Cerebellar cortex (tissue), 1 donor: Measurements from ENCODE around the gene OR2T35.

ENCODE experiments used
- DNase-seq: peaks from one replicate; pipeline ENCODE4 v3.0.0-alpha.2; 2015; ENCODE audit warnings: low spot score

The OR2T35 gene

GRCh38 chr1:248625971-248626370, 19.1 kb downstream of the OR2T35 start:
- DNase-seq: no peak

DNA sequence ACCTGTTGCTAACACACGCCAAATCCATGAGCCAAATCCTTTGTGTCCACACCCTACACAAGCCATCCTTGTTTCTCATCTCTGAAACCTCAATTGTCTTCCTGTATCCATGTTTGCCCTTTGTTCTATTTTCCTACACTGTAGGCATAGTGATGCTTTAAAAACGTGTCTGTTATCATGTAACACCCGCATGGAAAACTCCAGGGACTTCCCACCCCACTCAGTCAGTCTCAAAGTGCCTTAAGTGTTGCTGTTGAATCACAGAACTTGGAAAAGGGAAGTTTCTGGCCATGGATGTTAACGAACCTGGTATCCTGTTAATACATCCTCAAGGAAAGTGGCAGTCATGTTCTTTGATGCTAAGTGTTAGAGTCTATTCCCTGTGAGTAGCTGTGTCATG, 19.9 kb downstream of the OR2T35 start:
- DNase-seq: no peak

DNA sequence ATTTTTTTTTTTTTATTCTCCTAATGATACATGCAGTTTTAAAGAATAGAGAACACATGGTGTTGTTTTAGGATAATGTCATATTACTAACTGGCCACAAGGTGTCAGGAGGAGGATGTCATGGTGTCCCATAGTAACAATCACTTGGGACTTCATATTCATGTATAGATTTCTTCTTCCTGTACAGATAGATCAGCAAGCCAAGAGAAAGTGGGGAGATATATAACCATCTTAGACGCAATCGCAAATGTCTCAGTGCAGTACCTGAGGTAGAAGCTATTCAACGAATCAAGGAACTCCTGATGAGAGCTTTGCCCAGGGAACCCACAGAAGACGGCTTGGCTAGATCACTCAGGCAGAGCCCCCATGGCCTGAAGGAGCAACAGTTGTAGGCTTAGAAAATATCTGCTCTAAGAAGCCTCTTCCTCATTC, 22.5 kb downstream of the OR2T35 start:
- peak; percentile 31 for DNase-seq

DNA sequence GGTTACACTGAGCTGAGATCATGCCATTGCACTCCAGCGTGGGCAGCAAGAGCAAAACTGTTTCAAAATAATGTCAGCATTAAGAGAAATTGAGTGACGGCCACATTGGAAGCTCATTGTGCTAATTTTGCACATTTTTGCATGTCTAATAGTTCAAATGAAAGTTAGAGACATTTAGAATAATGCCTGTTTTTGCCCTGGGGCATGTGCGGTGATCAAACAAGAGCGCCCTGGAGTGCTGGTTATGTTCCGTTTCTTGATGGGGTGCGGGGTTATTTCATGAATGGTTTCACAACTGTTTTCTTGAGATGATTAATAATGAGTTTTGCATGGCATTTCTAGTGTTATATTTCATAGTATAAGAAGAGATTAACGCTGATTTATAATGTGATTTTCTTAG, 23.3 kb downstream of the OR2T35 start:
- DNase-seq: no peak

GRCh38 chr1:248618878-248619277, 26.2 kb downstream of the OR2T35 start:
- peak; percentile 44 for DNase-seq

DNA sequence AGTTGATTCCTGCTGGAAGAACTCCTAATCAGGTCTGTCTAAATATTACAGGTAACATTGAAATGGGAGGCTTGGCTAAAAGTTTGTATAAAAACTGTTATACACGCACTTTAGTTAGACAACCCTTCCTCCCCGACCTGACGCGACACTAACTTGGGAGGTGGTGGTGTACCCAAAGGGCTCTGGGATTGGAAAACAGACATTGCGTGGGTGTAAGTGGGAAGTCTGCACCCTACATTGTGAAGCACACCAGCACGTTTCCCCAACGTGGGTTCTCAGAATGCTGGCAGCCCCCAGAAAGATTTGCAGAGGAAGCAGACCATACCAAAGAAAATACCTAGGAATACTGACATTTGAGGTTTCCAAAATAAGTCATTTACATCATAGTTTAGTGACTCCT, 27.0 kb downstream of the OR2T35 start:
- no peak for DNase-seq

DNA sequence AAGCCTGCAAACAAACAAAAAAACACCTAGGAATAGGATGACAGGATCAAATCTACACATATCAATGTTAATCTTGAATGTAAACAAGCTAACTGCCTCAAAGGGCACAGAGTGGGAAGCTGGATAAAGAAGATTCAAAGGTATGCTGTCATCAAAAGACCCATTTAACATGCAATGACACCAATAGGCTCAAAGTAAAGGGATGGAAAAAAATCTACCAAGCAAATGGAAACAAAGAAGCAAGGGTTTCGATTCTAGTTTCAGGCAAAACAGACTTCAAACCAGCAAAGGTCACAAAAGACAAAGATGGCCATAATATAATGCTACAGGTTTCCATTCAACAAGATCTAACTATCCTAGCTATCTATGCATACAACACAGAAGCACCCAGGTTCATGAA, 31.3 kb downstream of the OR2T35 start:
- DNase-seq: no peak

DNA sequence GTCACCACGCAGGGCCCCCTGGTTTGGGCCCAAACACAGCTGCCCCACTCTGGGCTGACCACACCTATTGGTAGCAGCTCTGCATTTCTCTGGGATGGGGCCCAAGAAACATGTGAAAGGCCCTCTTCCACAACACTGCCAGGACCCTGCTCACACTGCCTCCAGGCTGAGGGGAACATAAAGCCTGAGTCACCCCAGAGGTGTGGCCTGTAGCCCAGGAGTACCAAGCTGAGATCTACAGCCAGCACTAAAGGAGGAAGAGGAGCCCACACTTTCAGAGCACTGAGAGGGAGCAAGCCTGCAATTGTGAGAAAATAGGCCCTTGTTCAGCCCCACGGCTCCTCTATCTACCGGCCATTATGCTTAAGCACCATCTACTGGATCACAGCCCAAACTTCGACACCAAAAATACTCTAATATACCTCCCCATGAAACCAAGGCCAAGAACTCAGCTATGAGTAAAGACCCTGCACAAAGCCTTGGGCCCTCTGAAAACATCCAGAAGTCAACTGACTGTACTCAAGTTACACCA, 33.1 kb downstream of the OR2T35 start:
- DNase-seq: no peak

GRCh38 chr1:248610301-248610700, 34.8 kb downstream of the OR2T35 start:
- DNase-seq: no peak

DNA sequence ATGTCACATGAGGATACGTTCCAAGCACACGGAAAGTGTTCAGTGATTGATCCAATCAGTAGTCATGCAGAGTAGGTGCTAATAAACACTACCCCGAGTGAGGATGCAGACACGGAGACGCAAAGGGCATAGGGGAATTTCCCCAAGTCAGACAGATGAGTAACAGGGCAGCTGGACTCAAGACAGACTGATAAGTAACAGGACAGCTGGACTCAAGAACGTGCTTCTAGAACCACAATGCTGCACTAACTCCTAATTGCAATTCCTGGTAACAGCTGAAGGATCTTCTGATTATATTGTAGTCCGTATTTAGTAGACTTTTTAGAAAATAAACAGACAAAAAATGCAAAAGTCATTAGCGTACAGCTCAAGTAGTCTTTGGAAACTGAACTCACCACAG, 45.7 kb downstream of the OR2T35 start:
- DNase-seq: no peak

DNA sequence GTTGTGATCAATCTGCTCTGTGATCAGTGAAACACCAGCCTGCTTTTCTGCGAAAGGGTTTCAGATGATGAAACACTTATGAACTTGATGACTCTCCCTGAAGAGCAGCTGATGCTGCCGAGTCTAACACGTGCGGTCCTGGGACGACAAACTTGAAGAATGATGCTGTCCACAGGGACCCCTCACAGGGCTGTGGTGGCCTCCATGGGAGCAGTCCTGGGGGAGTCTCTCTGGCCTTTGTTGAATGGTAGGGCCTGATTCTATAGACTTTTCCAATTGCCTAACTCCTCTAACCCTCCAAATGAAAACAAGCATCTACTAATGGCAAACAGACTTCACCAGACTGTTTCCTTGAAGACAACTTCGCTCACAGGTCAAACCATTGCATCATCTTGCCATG, 47.5 kb downstream of the OR2T35 start, which contains the start of gene OR2T10:
OR2T10 (minus strand) TSS at position 112 of the 400 bp plus-strand sequence. CDS start 3,932 bp downstream, outside the sequence.
- no peak for DNase-seq

GRCh38 chr1:248596615-248597014, 48.5 kb downstream of the OR2T35 start:
- DNase-seq: no peak

DNA sequence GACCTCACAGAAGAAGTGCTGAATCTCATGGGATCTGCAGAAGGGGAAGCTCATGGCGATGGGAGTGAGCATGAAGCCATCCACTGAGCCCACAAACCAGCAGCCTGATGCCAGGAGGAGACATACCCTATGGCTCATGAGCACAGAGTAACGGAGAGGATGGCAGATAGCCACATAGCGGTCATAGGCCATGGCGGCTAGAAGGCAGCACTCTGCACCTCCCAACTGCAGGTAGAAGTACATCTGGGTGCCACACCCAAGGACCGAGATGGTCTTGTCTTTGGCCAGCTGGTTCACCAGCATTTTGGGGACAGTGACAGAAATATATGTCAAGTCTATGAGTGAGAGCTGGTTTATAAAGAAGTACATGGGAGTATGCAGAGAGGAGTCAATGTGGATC, 51.9 kb downstream of the OR2T35 start:
- no peak for DNase-seq

- no peak for DNase-seq
Observed at GRCh38 chr1:248592655-248593054, 52.4 kb downstream of the OR2T35 start.

- no peak for DNase-seq
Observed at GRCh38 chr1:248590055-248590454, 55.0 kb downstream of the OR2T35 start.

- DNase-seq: no peak
Observed at GRCh38 chr1:248589334-248589733, 55.7 kb downstream of the OR2T35 start.
